GM19452 (cell line): ENCODE results near the gene WTIP.
"Not testable (repeated sequence)": the region's sequence is repeated elsewhere in the genome, so short reads cannot be mapped to it uniquely, and the experiment has no call there.

Experiments used
- ATAC-seq: cut with Tn5 transposase; IDR thresholded peaks from one replicate; pipeline ENCODE4 v1.9.1; 2021; ENCODE audit not compliant: unreplicated experiment

The WTIP gene

DNA sequence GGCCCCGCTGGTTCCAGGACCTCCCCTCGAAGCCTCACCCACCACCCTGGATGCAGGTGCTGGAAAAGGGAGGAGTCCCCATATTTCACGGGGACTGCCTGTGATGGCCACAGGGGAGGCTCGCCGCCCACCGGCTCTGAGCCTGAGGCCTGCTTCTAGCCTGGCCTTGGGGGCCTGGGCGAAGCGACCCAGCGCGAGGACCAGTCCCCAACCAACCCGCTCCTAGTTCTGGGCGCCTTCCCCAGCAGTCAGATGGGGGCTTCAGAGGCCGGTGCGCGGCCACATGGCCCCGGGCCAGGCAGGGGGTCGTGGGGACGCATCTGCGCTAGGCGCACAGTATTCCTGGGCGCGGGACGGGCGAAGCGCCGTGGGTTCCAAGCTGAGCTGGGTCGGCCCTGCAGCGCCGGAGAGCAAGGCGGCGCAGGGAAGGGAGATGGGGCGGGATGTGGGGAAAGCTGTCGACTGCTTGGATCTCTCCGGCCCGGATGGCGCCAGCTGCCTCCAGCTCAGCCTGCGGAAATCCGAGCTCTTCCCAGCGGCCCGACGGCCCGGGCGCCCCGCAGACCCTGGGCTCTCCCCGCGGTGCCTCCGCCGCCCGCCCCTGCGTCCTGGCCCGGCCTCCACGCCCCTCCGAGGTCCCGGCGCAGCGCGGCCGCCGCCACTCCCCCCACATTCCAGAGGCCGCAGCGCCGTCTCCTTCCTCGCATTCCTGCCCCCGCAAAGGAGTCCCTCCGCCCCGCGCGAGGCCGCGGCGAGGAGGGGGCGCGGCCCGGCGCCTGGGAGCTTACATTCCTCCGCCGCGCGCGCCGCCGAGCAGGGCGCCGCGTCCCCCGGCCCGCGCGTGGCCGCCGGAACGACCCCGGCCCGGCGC lies at the start of gene WTIP:
Gene WTIP, plus strand, starts transcription at position 788 of the 871 bp plus-strand sequence. CDS start 217 bp downstream, outside the sequence.
- no peak for ATAC-seq

DNA sequence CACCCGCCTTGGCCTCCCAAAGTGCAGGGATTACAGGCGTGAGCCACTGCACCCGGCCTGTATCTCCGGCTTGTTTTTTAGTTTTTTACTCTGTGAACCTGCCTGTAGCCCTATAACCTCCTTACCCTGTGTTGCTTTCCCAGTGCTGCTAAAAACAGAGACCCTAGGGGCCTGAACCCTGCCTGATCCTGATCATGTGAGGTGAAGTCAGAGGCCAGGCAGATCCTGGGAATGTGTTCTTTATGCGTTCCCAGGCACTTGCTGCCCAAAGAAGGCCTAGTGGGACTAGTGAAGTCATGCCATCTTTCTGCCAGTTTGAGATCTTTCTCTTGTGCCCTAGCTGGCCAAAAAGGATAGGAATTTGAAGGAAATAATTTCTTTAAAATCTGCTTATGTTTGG lies 48.8 kb upstream of the WTIP start:
- ATAC-seq: no peak

GRCh38 chr19:34436716-34437115 lies 44.8 kb upstream of the WTIP start:
- ATAC-seq: no peak

- ATAC-seq: no peak
These were observed 33.4 kb upstream of the WTIP start for GRCh38 chr19:34448191-34448590.

GRCh38 chr19:34452723-34453122 lies 28.8 kb upstream of the WTIP start:
- ATAC-seq: no peak

GRCh38 chr19:34454091-34454490 lies 27.5 kb upstream of the WTIP start:
- no peak for ATAC-seq

DNA sequence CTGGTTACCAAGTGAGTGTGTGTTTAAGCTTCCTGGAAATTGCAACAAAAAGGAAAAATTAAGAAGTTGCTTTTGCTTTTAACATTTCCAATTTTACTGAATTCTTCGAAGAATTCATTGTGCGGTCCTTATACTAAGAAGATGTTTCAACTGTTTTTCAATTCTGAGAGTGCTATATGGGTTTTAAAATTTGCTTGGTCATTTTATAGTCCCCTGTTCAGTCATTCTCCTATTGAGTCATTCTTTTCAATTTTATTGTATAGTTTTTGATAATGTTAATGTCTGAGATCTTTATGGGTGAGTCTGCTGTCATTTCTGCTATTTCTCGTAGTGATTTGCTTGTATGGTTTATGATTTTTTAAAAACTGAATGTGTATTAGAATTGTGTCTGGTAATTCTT lies 26.9 kb upstream of the WTIP start:
- no peak for ATAC-seq

- not testable (repeated sequence) for ATAC-seq
These were observed 25.6 kb upstream of the WTIP start for GRCh38 chr19:34455783-34456480.

DNA sequence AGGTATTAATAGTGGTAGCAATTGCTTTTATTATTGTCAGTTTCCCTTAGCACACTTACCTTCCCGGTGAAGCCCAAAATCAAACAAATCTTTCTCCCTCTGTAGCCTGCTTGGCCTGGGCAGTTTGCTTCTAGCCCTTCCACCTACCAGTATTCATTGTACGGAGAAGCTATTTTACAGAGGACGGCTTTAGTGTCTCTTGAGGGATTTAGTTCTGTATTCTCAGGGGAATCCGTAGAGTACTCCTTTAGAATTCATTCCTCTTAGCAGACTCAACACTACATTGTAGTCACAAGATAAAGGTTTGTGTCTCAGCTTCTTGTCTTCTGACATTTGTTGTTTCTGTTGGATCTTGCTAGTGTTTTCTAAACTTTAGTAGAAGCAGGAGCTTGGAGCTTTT lies 24.1 kb upstream of the WTIP start:
- no peak for ATAC-seq

- no peak for ATAC-seq
These were observed 22.9 kb upstream of the WTIP start for GRCh38 chr19:34458677-34459076.

DNA sequence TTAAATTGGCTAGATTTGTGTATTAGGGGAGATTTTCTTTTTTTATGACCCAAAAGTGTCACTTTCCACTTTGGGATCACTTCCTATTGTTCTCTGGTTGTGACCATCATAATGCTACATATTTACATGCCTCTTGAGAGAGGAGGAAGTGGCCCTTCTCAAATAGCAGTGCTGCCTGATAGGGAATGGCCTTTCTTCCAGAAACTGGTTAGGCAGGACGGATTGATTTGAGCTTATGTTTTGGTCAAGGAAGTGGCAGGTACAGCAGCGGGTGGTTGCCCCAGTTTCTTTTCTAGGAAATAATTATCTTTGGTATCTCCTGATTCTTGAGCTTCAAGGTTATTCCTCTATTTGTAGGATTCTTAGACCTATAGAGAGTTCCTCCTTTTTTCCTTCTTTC lies 21.9 kb upstream of the WTIP start:
- ATAC-seq: no peak

- no peak for ATAC-seq
These were observed 20.0 kb upstream of the WTIP start for GRCh38 chr19:34461375-34462100.

- ATAC-seq: not testable (repeated sequence)
These were observed 16.8 kb upstream of the WTIP start for GRCh38 chr19:34464785-34465184.

- no peak for ATAC-seq
These were observed 13.1 kb upstream of the WTIP start for GRCh38 chr19:34468409-34468808.

DNA sequence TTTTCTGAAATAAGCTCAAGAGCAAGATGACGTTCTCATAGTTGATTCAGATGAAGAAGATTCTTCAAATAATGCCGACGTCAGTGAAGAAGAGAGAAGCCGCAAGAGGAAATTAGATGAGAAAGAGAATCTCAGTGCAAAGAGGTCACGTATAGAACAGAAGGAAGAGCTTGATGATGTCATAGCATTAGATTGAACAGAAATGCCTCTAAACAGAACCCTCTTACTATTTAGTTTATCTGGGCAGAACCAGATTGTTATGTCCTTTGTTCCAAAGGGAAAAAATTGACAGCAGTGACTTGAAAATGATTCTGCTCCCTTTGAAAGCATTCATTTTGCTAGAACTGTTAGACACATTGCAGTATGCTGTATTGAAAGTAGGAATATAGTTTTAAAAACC lies 12.5 kb upstream of the WTIP start:
- ATAC-seq: not testable (repeated sequence)

DNA sequence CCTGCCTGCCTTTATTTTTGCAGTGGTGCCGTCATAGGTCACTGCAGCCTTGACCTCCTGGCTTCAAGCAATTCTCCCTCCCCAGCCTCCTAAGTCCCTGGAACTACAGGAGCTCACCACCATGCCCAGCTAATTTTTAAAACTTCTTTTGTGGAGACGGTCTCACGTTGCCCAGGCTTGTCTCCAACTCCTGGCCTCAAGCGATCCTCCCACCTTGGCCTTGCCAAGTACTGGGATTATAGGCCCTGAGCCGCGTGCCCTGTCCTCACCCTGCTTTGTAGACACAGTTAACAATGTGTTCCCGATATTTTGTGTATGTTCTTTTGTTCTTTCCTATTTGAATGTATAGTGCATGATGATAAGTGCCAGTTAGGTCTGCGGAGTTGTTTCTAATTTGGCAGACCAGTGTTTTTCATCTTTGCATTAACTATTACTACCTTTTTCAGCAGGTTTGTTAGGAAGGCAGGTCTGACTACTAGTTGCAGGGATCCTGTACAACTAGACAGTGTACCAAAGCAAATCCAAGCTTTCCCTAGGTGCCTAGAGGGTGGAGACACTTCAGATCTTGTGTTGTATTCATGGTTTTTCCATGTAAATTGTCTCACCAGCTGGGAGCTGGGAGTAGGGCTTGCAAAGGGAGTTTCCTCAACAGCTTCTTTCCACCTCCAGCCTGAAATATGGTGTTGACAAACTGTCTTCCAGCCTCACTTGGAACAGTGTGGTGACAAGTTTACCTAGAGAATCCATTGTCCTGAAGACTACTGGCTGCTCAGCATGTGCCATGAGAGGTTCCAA lies 9.5 kb upstream of the WTIP start:
- no peak for ATAC-seq

- no peak for ATAC-seq
These were observed 7.1 kb upstream of the WTIP start for GRCh38 chr19:34474233-34474989.

DNA sequence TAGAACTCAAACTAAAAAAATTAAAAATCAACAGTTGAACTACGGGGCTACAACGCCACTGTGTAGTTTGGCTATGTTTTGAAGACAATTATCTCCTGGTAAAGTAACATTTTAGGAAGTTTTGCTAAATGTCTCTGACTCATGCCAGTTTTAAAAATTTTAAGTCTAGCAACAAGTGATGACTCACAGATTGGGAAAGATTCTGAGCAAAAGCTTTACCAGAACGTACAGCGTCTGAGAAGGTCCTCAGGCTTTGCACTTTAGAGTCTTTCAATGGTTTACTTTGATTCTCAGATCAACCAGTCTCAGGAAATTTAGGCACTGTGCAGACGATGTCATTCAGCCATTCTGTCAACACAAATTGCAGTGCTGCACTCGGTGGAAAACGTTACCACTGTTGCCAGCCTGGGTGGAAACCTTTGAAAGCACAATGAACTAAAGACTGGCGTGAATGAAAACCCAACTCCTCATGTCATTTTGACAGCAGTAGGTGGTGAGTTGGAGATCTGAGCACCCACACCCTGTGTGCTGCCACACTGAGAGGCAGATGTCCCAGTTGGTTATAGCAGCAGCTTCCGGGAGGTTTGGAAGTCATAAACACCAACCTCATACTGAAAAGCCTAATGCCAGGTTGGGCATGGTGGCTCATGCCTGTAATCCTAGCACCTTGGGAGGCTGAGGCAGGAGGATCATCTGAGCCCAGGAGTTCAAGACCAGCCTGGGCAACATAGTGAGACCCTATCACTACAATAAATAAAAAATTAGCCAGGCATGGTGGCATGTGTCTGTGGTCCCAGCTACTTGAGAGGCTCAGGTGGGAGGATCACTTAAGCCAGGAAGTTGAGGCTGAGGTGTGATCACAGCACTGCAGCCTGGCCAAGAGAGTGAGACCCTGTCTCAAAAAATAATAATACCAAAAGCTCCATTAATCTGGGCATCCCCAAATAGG lies 6.3 kb upstream of the WTIP start:
- no peak for ATAC-seq

- ATAC-seq: no peak
These were observed 5.5 kb upstream of the WTIP start for GRCh38 chr19:34475975-34476594.
